GM21447 (cell line): ENCODE data around the gene ZNF32.

Experiments
- ATAC-seq: cut with Tn5 transposase; IDR thresholded peaks from one replicate; pipeline ENCODE4 v1.9.1; 2021; ENCODE audit not compliant: unreplicated experiment

Gene ZNF32

GRCh38 chr10:43648398-43649184, at the start of gene ZNF32:
ZNF32 (minus strand) TSS chr10:43648881; CDS start chr10:43646133, 2,748 bp downstream.
- ATAC-seq: peak; percentile 99

GRCh38 chr10:43698156-43698555, 49.5 kb upstream of the ZNF32 start:
- ATAC-seq: no peak

DNA sequence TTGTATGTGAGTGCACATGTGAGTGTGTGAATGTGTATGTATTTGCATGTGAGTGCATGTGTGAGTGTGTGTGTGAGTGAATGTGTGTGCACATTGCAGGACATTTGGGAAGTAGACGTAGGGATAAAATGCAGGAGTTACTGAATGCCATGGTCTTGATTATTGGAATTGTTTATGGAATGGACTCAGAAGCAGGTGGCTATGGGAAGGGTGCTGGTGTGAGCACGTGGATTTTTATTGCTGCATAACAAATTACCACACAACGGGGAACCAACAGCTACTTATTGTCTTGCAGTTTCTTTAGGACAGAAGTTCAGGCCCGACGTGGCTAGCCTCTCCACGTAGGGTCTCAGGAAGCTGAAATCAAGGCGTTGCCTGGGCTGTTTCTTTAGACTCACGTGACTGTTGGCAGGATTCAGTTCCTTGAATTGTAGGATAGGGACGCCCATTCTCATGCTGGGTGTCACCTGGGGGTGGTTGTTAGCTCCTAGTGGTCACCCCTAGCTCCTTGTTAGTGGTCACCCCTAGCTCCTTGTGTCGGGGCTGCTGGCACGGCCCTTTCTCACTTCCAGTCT, 48.3 kb upstream of the ZNF32 start:
- ATAC-seq: no peak

DNA sequence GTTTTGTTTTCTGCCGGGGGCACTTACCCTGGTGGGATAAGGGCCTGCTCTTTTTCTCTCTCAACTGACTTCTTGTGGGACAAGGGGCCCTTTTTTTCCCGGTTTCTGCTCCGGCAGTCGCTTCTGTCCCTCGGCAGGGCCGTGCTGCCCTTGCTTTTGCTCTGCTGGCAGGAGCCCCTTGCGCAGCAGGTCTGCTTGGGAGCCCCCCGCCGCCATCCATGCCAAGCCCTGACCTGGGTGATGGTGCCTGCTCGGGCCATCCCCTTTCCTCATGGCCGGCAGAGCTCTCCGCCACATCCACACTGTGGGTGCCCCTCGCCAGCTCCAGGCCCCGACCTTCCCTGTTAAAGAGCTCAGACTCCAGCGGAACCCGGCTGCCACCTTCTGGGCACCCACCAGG, 47.0 kb upstream of the ZNF32 start:
- ATAC-seq: no peak

DNA sequence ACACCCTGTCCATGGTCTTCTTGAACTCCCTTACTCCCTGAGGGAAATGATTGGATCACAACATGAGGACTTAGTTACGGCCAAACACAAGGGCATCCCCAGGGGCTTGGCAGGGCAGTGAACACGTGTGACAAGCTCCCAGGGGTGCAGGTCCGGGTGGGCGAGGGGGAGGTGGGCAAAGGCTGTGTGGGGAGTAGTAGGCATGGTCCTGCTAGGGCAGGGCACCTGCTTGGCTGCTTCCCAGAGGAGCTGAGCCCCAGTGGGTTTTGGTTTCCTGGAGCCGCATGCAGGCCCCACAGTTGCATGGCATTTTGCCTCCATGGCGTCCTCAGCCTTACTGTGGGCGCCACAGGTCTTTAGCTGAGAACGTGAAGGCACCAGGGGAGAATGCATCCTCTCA, 46.6 kb upstream of the ZNF32 start:
- ATAC-seq: no peak

DNA sequence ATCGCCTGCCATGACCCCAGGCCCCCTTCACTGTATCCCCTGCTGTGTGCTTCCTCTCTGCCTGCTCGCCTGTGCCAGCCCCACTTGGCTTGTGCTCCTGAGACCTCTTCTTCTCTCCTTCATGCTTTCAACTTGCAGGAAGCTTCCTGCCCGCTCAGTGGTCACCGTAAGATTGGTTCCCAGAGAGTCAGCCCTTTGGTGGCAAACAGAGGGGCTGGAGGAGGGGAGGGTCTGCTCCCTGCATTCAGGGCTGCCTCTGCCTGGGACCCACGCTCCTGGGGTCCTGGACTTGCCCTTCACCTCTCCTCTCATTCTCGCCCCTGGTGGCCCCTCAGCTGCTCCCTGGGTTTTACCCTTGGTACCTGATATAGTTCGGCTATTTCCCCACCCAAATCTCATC, 45.8 kb upstream of the ZNF32 start:
- no peak for ATAC-seq

DNA sequence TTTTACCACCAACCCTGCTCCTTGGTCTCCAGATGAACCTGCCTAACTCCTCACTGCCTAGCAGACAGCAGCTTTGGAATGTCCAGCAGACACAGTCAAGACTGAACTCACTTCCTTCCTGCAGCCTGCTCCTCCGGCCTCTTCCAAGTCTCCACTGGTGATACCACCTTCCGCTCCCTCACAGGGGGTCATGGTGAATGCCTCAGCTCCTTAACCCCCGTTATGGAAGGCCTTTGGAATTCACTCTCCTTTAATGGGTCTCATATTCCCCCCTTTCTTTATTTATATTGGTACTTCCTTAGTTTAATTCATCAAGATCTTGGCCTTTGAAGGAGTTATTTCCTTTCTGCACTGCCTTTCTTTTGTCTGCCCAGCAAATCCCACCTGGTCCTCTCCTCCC, 44.9 kb upstream of the ZNF32 start:
- ATAC-seq: no peak

- no peak for ATAC-seq
These were observed 43.6 kb upstream of the ZNF32 start for GRCh38 chr10:43692051-43692825.

DNA sequence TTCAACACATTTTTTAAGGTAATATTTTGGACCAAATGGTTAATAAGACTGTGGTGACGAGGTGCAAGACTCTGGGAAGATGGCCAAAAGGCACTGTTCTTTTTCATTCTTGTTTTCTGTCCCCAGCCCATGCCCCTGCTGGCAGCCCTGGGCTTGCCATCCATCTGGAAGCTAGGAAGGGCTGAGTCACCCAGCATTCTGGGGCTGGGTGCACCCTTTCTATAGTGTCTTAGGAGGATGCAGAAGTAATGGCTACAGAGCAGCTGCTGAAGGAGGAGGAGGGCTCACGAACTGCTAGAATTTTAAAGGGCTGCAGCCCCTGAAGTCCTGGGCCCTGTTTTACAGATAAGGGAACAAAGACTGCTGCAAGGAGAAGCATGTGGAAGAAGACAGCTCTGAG, 42.8 kb upstream of the ZNF32 start:
- ATAC-seq: no peak

DNA sequence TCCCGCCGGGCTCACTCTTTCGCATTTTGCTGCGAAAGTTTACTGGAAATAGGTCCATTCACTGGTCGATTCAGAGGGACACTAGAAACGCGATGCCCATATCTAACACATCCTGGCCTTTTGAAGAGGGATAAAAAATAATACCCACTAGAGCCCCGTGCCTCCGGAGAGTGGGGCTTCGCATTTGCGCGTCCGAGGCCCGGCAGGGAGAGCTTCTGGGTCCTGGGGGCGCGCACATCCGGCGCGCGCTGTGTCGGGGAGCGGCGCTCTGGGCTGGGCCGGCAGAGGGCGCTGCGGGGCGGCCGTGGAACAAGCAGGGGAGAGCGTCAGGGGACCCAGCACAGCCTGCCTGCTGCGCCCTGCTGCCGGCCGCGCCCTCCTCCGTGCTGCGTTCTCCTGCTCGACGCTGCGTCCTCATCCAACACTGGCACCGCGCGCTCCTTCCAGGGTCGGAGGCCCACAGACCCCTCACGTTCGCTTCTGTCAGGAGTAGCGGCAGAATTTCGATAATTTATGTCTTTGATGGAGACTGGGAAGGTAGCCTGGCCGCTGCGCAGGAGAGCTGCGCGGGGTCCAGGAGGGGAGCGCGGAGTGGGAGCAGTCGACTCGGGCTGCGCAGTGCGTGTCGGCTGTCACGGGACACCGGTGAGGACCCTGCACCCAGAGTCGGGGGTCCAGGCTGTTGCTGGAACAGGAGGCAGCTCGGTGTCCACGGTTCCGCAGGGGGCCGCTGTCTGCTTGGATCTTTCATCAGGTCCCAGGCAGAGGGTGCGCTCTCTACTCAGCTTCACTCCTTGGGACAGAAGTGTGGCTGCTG, 41.5 kb upstream of the ZNF32 start:
- peak; percentile 98 for ATAC-seq

- peak; percentile 47 for ATAC-seq
These were observed 40.9 kb upstream of the ZNF32 start for GRCh38 chr10:43689618-43689954.

DNA sequence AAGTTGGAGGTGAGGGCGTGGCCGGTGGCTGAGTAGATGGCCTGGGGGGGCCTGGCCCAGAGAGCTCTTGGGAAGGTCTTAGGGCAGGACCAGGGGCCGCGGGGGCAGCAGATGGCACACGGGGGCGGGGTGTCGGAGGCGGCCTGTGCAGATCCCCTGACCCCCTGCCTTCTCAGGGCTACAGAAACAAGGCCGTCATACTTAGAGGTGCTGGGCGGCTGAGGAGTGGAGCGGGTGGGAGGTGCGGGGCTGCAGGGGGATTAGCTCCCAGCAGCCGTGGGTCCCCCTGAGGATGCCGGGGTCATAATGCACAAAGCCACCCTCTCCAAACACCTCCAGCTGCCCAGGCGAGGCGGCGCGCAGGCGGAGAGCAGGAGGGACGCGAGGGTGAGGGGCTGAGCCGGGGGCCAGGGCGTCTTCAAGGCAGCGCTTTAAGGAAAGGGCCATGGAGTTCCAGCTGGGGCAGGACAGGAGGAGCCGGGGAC, 40.4 kb upstream of the ZNF32 start:
- ATAC-seq: no peak

- no peak for ATAC-seq
These were observed 39.7 kb upstream of the ZNF32 start for GRCh38 chr10:43688348-43688892.

- no peak for ATAC-seq
These were observed 38.7 kb upstream of the ZNF32 start for GRCh38 chr10:43687373-43687772.

DNA sequence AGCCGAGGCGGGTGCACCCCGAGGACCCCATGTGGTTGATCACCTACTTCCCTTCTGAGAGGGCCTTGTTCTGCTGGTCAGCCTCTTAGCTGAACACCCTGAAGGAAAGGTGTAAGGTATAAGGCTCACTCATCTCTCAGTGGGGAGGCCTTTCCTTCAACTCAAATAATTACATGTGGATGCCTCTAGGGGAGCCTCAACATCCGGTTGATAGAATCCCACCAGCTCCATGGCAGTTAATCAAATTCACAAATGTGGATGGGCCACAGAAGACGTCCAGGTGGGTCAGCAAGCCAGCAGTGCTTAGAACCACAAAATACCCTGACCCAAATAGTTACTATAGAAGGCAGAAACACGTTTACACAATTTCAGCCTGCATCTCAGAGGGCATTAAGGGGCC, 37.7 kb upstream of the ZNF32 start:
- no peak for ATAC-seq

- no peak for ATAC-seq
These were observed 37.1 kb upstream of the ZNF32 start for GRCh38 chr10:43685744-43686143.

GRCh38 chr10:43684292-43684559, 35.5 kb upstream of the ZNF32 start:
- ATAC-seq: no peak

GRCh38 chr10:43683451-43684291, 35.0 kb upstream of the ZNF32 start:
- no peak for ATAC-seq

- no peak for ATAC-seq
These were observed 34.3 kb upstream of the ZNF32 start for GRCh38 chr10:43682956-43683355.

DNA sequence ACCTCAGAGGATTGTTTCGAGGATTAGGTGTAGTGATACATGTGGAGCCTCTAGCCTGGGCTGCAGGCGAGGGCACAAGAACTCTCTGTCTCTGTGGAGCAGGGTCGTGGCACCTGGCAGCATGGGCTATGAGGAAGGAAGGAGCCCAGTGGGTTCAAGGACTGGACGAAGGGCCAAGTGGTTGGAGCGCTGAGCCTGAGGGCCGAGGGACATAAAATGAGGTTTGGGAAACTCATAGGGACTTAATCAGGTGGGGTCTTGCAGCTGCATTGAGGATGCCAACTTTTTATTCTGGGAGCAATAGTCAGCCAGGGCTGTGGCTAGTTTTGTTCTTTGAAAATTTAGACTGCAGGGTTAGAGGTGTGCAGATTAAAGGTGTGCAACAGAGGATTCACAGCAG, 33.0 kb upstream of the ZNF32 start:
- no peak for ATAC-seq
